HG03571 (cell line): Measurements from ENCODE around the gene C17orf107.
"Not testable (repeated sequence)": the region's sequence is repeated elsewhere in the genome, so short reads cannot be mapped to it uniquely, and the experiment has no call there.

ENCODE experiments used
- ATAC-seq: cut with Tn5 transposase; IDR thresholded peaks from one replicate; pipeline ENCODE4 v1.9.1; 2021; ENCODE audit not compliant: unreplicated experiment

Gene C17orf107

GRCh38 chr17:4899341-4900230 is at the start of gene C17orf107:
Gene C17orf107, plus strand, starts transcription at chr17:4899536. Its CDS starts 227 bp downstream, at chr17:4899763.
- no peak for ATAC-seq

DNA sequence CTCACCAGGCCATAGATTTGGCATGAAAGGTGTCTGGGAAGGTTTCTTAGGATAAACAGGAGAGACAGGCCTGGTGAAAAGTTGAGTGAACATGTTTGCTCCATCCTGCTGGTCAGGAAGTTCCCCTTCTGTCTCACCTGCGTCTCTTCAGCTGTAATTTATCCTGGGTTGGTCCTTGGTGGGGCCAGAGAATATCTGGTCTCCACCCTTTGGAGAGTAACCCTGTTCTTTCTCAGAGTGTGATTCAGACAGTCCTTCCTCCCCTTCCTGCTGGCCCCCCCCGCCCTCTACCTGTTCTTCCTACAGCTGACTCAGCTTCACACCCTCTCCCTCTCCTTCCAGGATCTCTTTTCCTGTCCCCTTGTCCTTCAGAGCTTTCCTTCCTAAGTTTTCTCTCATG is 49.1 kb upstream of the C17orf107 start:
- ATAC-seq, result no peak

DNA sequence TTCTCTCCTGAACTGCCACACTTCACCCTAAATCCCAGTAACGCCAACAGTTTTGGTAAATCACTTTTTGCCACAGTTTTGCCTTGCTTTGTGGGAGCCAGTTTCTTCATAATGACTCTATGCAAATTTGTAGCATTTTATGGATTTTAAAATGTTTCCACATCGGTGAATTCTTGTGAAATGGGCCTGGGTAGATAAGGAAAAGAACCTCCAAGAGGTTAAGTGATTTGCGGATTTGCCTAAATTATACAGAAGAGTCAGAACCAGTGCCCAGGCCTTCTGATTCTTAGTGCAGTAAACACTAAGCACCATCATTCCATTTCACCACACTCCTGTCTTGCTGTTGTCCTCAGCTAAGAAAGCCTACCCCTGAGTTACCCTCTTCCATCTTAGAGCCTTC is 48.3 kb upstream of the C17orf107 start:
- no peak for ATAC-seq

- ATAC-seq, result no peak
Observed at GRCh38 chr17:4852567-4853207, 46.6 kb upstream of the C17orf107 start.

DNA sequence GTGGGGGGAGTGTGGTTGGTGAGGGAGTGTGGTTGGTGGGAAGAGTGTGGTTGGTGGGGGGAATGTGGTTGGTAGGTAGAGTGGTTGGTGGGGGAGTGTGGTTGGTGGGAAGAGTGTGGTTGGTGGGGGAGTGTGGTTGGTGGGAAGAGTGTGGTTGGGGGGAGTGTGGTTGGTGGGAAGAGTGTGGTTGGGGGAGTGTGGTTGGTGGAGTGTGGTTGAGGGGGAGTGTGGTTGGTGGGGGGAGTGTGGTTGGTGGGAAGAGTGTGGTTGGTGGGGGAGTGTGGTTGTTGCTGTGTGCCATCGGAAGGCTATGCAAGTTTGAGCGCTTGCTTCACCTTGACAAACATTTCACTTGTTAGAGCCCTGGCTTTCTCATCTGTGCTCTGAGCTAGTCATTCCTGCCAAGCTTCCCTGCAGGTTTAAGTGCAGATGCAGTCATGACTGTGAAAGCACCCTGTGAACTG is 46.1 kb upstream of the C17orf107 start:
- ATAC-seq, result no peak

GRCh38 chr17:4854111-4854681 is 45.1 kb upstream of the C17orf107 start:
- ATAC-seq, result no peak

DNA sequence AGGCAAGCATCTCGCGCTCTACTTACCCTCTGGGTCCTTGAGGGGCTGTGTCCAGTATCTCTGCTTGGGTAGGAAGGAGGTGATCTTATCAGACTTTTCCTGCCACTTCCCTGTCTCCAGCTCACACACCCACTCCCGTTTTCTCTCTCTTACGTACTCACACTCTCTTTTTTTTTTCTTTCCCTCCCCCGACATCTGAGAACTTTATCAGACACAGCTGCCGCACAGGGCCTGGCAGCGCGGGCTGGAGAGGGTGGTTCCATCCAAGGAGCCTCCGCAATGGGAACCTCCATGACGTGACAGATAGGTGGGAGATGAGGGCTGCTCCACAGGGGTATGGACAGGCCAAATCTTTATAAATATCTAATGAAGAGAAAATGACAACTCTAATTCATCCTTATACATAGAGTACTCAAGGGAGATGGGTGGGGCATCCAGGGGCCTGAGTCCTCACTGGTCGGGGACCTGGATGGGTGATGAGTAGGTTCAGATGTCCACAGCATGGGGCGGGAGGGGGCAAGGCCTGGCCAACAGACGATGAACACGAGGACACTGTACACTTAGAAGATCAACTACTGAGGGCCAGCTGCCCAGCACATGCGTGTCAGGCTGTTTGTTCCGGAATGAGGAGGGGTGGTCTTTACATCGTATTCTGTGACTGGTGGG is 42.9 kb upstream of the C17orf107 start:
- ATAC-seq, result no peak

DNA sequence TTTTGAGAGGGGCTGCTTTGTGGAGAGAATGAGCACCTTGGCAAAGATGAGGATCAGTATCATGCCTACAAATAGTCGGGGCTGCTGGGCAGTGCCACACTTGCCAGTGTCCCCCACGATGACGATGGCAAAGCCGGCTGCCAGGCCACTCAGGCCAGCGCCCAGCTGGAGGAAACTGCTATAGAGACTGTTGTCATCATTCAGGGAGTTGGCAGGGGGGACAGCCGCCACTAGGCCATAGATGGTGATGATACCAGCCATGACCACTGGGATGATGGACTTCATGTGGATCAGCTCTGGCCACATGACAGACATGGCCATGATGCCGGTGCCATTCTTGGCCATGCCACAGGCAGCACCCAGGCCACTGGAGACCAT is 42.4 kb upstream of the C17orf107 start:
- no peak for ATAC-seq

GRCh38 chr17:4857347-4857746 is 42.0 kb upstream of the C17orf107 start:
- not testable (repeated sequence) for ATAC-seq

- no peak for ATAC-seq
Observed at GRCh38 chr17:4858068-4858881, 41.1 kb upstream of the C17orf107 start.

- ATAC-seq, result no peak
Observed at GRCh38 chr17:4858882-4859260, 40.5 kb upstream of the C17orf107 start.

GRCh38 chr17:4859816-4860625 is 39.3 kb upstream of the C17orf107 start:
- no peak for ATAC-seq

- no peak for ATAC-seq
Observed at GRCh38 chr17:4860651-4861050, 38.7 kb upstream of the C17orf107 start.

- no peak for ATAC-seq
Observed at GRCh38 chr17:4861052-4861451, 38.3 kb upstream of the C17orf107 start.

DNA sequence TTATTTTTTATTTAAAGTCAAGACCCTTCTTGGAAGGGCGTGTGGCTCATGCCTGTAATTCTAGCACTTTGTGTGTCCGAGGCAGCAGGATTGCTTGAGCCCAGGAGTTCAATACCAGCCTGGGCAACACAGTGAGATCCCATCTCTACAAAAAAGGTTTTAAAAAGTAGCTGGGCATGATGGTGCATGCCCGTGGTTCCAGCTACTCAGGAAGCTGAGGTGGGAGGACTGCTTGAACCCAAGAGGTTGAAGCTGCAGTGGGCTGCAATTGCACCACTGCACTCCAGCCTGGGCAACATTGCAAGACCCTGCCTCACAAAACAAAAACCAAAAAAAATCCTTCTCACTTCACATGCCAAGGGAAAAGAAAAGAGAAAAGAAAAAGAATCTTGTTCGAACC is 36.6 kb upstream of the C17orf107 start:
- ATAC-seq, result no peak

- no peak for ATAC-seq
Observed at GRCh38 chr17:4863321-4863720, 36.0 kb upstream of the C17orf107 start.

DNA sequence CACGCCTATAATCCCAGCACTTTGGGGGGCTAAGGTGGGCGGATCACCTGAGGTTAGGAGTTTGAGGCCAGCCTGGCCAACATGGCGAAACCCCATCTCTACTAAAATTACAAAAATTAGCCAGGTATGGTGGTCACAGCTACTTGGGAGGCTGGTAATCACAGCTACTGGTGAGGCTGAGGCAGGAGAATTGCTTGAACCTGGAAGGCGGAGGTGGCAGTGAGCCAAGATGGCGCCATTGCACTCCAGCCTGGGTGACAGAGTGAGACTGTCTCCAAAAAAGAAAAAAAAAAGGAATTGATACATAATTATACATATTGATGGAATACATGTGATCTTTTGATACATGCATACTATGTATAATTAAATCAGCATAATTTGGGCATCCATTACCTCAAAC is 31.8 kb upstream of the C17orf107 start:
- not testable (repeated sequence) for ATAC-seq

GRCh38 chr17:4869058-4869998 is 30.0 kb upstream of the C17orf107 start:
- not testable (repeated sequence) for ATAC-seq

- ATAC-seq, result no peak
Observed at GRCh38 chr17:4870855-4871254, 28.5 kb upstream of the C17orf107 start.
